Naive B cell (primary cell): Measurements from ENCODE around the gene TAB2. TPM values are rescaled to one million over a fixed set of nuclear protein-coding genes. Genes with fewer than 3 reads are reported as not detected.
"Not testable (repeated sequence)": the region's sequence is repeated elsewhere in the genome, so short reads cannot be mapped to it uniquely, and the experiment has no call there.

Experiments used
- ATAC-seq, 2 donors: fragments of 150-1000 bp; cut with Tn5 transposase; 2 replicates each; pipeline ENCODE4 v1.10.0; 2021; ENCODE audit warnings: low read depth in 2 of 2, mild to moderate bottlenecking in 2 of 2, moderate library complexity in 2 of 2
- DNase-seq: peaks from one replicate; pipeline ENCODE4 v3.0.0; 2022
- H3K27ac Mint-ChIP-seq, 6 donors: one replicate each; pipeline ENCODE4 v1.8.0; 2020 to 2022; ENCODE audit warnings: mild to moderate bottlenecking in 6 of 6, mixed read lengths in 6 of 6, moderate library complexity in 5 of 6, inconsistent platforms in 2 of 6
- H3K27me3 Mint-ChIP-seq, 3 donors: one replicate each; pipeline ENCODE4 v1.8.0; 2021 to 2022; ENCODE audit warnings: mixed read lengths in 3 of 3, mild to moderate bottlenecking in 1 of 3
- H3K36me3 Mint-ChIP-seq, 2 donors: one replicate each; pipeline ENCODE4 v1.8.0; 2020 to 2022; ENCODE audit warnings: mixed read lengths in 2 of 2, inconsistent platforms in 1 of 2, mild to moderate bottlenecking in 1 of 2
- H3K4me1 Mint-ChIP-seq, 3 donors: one replicate each; pipeline ENCODE4 v1.8.0; 2020 to 2022; ENCODE audit warnings: mixed read lengths in 3 of 3, inconsistent platforms in 1 of 3, mild to moderate bottlenecking in 1 of 3, moderate library complexity in 1 of 3
- H3K4me3 Mint-ChIP-seq, 8 donors: one replicate each; pipeline ENCODE4 v1.8.0; 2020 to 2022; ENCODE audit warnings: mild to moderate bottlenecking in 8 of 8, mixed read lengths in 8 of 8, moderate library complexity in 8 of 8, inconsistent platforms in 2 of 8
- H3K9me3 Mint-ChIP-seq, 7 donors: one replicate each; pipeline ENCODE4 v1.8.0; 2020 to 2022; ENCODE audit warnings: mixed read lengths in 7 of 7, mild to moderate bottlenecking in 5 of 7, inconsistent platforms in 2 of 7, moderate library complexity in 1 of 7
- polyA plus RNA-seq, 6 donors: library from polyadenylated mRNA; unstranded; fragments of 300-500 nt; fragmentation: Illumina TruSeq; gene quantifications; one replicate each; pipeline ENCODE4 v1.2.3, GENCODE V29; 2021; ENCODE audit warnings: low read depth in 6 of 6

Gene TAB2
- polyA plus RNA-seq, 6 donors from 2014 or later, result 7.7 to 13.5 (median 10.1) TPM

GRCh38 chr6:149440735-149441671 is 123.5 kb downstream of the TAB2 start:
- no peak for DNase-seq
- Mint-ChIP-seq H3K27ac (peak overlapping the region in 4 of 6 donors; percentile 27 to 81 (median 52)), H3K36me3 (no peaks in the 10 kb centered on the region), H3K4me3 (no peak overlapping the region), H3K27me3 (no peaks in the 10 kb centered on the region), H3K4me1 (peaks cover 15 to 30% (median 22%) of the 10 kb centered on the region in 3 donors), H3K9me3 (no peaks in the 10 kb centered on the region)
- ATAC-seq, result no peak

GRCh38 chr6:149441740-149442139 is 124.2 kb downstream of the TAB2 start:
- no peak overlapping the region for H3K4me3 Mint-ChIP-seq
- peaks cover 15 to 37% (median 28%) of the 10 kb centered on the region in 3 donors for H3K4me1 Mint-ChIP-seq
- no peaks in the 10 kb centered on the region for H3K27me3 Mint-ChIP-seq
- peak overlapping the region in 2 of 6 donors; percentile 10 to 53 for H3K27ac Mint-ChIP-seq
- DNase-seq (no peak), ATAC-seq (no peak)
- no peaks in the 10 kb centered on the region for H3K9me3 Mint-ChIP-seq
- no peaks in the 10 kb centered on the region for H3K36me3 Mint-ChIP-seq

- H3K27ac Mint-ChIP-seq, result peak overlapping the region in 3 of 6 donors; percentile 17 to 76 (median 48)
- no peak for DNase-seq
- H3K36me3 Mint-ChIP-seq, result no peaks in the 10 kb centered on the region
- H3K4me1 Mint-ChIP-seq, result peaks cover 15 to 24% (median 19%) of the 10 kb centered on the region in 3 donors
- no peaks in the 10 kb centered on the region for H3K9me3 Mint-ChIP-seq
- ATAC-seq, result no peak
- H3K27me3 Mint-ChIP-seq, result no peaks in the 10 kb centered on the region
- peak overlapping the region in 1 of 8 donors; percentile 15 for H3K4me3 Mint-ChIP-seq
Observed at GRCh38 chr6:149443411-149444181, 126.1 kb downstream of the TAB2 start.

- DNase-seq, H3K27me3 Mint-ChIP-seq, ATAC-seq, H3K4me3 Mint-ChIP-seq, H3K9me3 Mint-ChIP-seq, H3K36me3 Mint-ChIP-seq: not testable (repeated sequence)
- Mint-ChIP-seq H3K4me1 (peaks cover 8 to 16% (median 16%) of the 10 kb centered on the region in 3 donors), H3K27ac (peak overlapping the region in 3 of 6 donors; percentile 32 to 89 (median 70))
Observed at GRCh38 chr6:149444360-149445094, 127.0 kb downstream of the TAB2 start.

- Mint-ChIP-seq H3K4me1 (peaks cover 10 to 18% (median 18%) of the 10 kb centered on the region in 3 donors), H3K9me3 (no peaks in the 10 kb centered on the region), H3K36me3 (peaks cover 0 to 7% of the 10 kb centered on the region in 2 donors), H3K4me3 (no peak overlapping the region), H3K27ac (peak overlapping the region in 1 of 6 donors; percentile 5), H3K27me3 (no peaks in the 10 kb centered on the region)
- no peak for ATAC-seq
- DNase-seq, result no peak
Observed at GRCh38 chr6:149445095-149445466, 127.6 kb downstream of the TAB2 start.

GRCh38 chr6:149445573-149445972 is 128.1 kb downstream of the TAB2 start:
- H3K27me3 Mint-ChIP-seq, result no peaks in the 10 kb centered on the region

GRCh38 chr6:149446791-149447376 is 129.4 kb downstream of the TAB2 start:
- no peaks in the 10 kb centered on the region for H3K27me3 Mint-ChIP-seq
- peaks cover 10 to 20% (median 18%) of the 10 kb centered on the region in 3 donors for H3K4me1 Mint-ChIP-seq
- ATAC-seq (no peak), DNase-seq (no peak)
- no peaks in the 10 kb centered on the region for H3K9me3 Mint-ChIP-seq
- peaks cover 0 to 7% of the 10 kb centered on the region in 2 donors for H3K36me3 Mint-ChIP-seq
- no peak overlapping the region for H3K4me3 Mint-ChIP-seq
- H3K27ac Mint-ChIP-seq, result peak overlapping the region in 3 of 6 donors; percentile 9 to 53 (median 36)

More at GRCh38 chr6:149445573-149445972, 128.1 kb downstream of the TAB2 start:
- no peak overlapping the region for H3K4me3 Mint-ChIP-seq
- H3K36me3 Mint-ChIP-seq, result peaks cover 0 to 7% of the 10 kb centered on the region in 2 donors
- peaks cover 10 to 20% (median 18%) of the 10 kb centered on the region in 3 donors for H3K4me1 Mint-ChIP-seq
- H3K9me3 Mint-ChIP-seq, result no peaks in the 10 kb centered on the region
- DNase-seq (no peak), ATAC-seq (no peak)
- H3K27ac Mint-ChIP-seq, result no peak overlapping the region

- Mint-ChIP-seq H3K9me3 (no peaks in the 10 kb centered on the region), H3K27ac (peak overlapping the region in 3 of 6 donors; percentile 34 to 43 (median 39)), H3K4me3 (no peak overlapping the region), H3K27me3 (no peaks in the 10 kb centered on the region), H3K4me1 (peaks cover 9 to 24% (median 14%) of the 10 kb centered on the region in 3 donors), H3K36me3 (peaks cover 0 to 7% of the 10 kb centered on the region in 2 donors)
- DNase-seq (no peak), ATAC-seq (no peak)
Observed at GRCh38 chr6:149448821-149449453, 131.4 kb downstream of the TAB2 start.

GRCh38 chr6:149449831-149450678 is 132.5 kb downstream of the TAB2 start:
- H3K27ac Mint-ChIP-seq, result peak overlapping the region in 4 of 6 donors; percentile 9 to 79 (median 56)
- DNase-seq (no peak), ATAC-seq (no peak)
- H3K27me3 Mint-ChIP-seq, result no peaks in the 10 kb centered on the region
- no peaks in the 10 kb centered on the region for H3K9me3 Mint-ChIP-seq
- peak overlapping the region in 6 of 8 donors; percentile 3 to 64 (median 38) for H3K4me3 Mint-ChIP-seq
- H3K36me3 Mint-ChIP-seq, result peaks cover 0 to 7% of the 10 kb centered on the region in 2 donors
- peaks cover 9 to 26% (median 16%) of the 10 kb centered on the region in 3 donors for H3K4me1 Mint-ChIP-seq

GRCh38 chr6:149450679-149451375 is 133.3 kb downstream of the TAB2 start:
- peak overlapping the region in 3 of 6 donors; percentile 9 to 79 (median 56) for H3K27ac Mint-ChIP-seq
- H3K9me3 Mint-ChIP-seq, result no peaks in the 10 kb centered on the region
- no peaks in the 10 kb centered on the region for H3K27me3 Mint-ChIP-seq
- peak overlapping the region in 5 of 8 donors; percentile 12 to 57 (median 33) for H3K4me3 Mint-ChIP-seq
- H3K36me3 Mint-ChIP-seq, result peaks cover 0 to 7% of the 10 kb centered on the region in 2 donors
- DNase-seq (no peak), ATAC-seq (peak in 1 of 2 donors; percentile 13)
- H3K4me1 Mint-ChIP-seq, result peaks cover 9 to 28% (median 19%) of the 10 kb centered on the region in 3 donors
